Lung (tissue), 12 donors: ENCODE measurements around the gene CTDSPL. TPM values are rescaled to one million over a fixed set of nuclear protein-coding genes. Genes with fewer than 3 reads are reported as not detected.

Experiments used
- ATAC-seq: fragments of 200-7000 bp; cut with Tn5 transposase; one replicate; pipeline ENCODE4 v1.9.1; 2020; ENCODE audit warnings: moderate number of reproducible peaks; ENCODE audit not compliant: insufficient read depth, low FRiP score
- DNase-seq, 3 donors: peaks; one replicate each; pipeline ENCODE4 v3.0.0-alpha.2; 2013 to 2017
- H3K27ac ChIP-seq, 2 donors: one replicate each; pipeline ENCODE4 v1.5.1; 2013; ENCODE audit warnings: mild to moderate bottlenecking in 2 of 2, moderate library complexity in 2 of 2, control low read depth in 1 of 2, inconsistent platforms in 1 of 2, low read depth in 1 of 2, low read length in 1 of 2
- H3K27me3 ChIP-seq, 3 donors: one replicate each; pipeline ENCODE4 v1.5.1; 2013; ENCODE audit warnings: low read length in 2 of 3; ENCODE audit not compliant: control insufficient read depth in 3 of 3, insufficient read depth in 3 of 3
- H3K36me3 ChIP-seq, 4 donors: one replicate each; pipeline ENCODE4 v1.5.1; 2013; ENCODE audit warnings: low read length in 4 of 4, mild to moderate bottlenecking in 1 of 4, moderate library complexity in 1 of 4; ENCODE audit not compliant: control insufficient read depth in 4 of 4, insufficient read depth in 4 of 4
- H3K4me1 ChIP-seq, 5 donors: one replicate each; pipeline ENCODE4 v1.5.1; 2013; ENCODE audit warnings: low read length in 5 of 5, mild to moderate bottlenecking in 2 of 5, moderate library complexity in 1 of 5; ENCODE audit not compliant: control insufficient read depth in 5 of 5, insufficient read depth in 5 of 5
- H3K4me3 ChIP-seq: one replicate; pipeline ENCODE4 v1.5.1; 2013; ENCODE audit warnings: mild to moderate bottlenecking, control low read depth, moderate library complexity
- H3K9ac ChIP-seq, 2 donors: one replicate each; pipeline ENCODE4 v1.5.1; 2013; ENCODE audit warnings: low read length in 2 of 2, control low read depth in 1 of 2; ENCODE audit not compliant: insufficient read depth in 1 of 2
- H3K9me3 ChIP-seq, 4 donors: one replicate each; pipeline ENCODE4 v1.5.1; 2013; ENCODE audit warnings: low read length in 3 of 4, mild to moderate bottlenecking in 1 of 4, moderate library complexity in 1 of 4; ENCODE audit not compliant: control insufficient read depth in 4 of 4, insufficient read depth in 3 of 4
- CTCF ChIP-seq: IDR thresholded peaks from 2 replicates; pipeline ENCODE4 v1.5.1; 2012; ENCODE audit warnings: mild to moderate bottlenecking; ENCODE audit errors: control extremely low read depth, extremely low read depth
- WGBS, 2 donors: extraction: QIAGEN DNeasy Blood & Tissue Kit; methylation state at CpG; one replicate each; pipeline ENCODE4 v1.1.7; 2013; 5-methylcytosine and 5-hydroxymethylcytosine counted together
- polyA plus RNA-seq, 2 donors: library from polyadenylated mRNA; stranded (reverse); fragments of 200-250 nt; gene quantifications; one replicate each; pipeline ENCODE4 v1.2.1, GENCODE V29; 2013
- total RNA-seq, 2 donors: library from RNA; depleted of rRNA in 1 of 2; stranded (reverse); fragments of >200 nt in 1 of 2; gene quantifications; one replicate each; pipeline ENCODE4 v1.2.1, GENCODE V29; 2014 to 2021
- donor health status: control.
- donor health status: control.
- donor health status: Bipolar disorder and iron deficiency.
- donor health status: healthy.
- donor health status: DM: yes; HTN: yes; CAD: no.

Gene CTDSPL
- total and polyA plus RNA-seq, 4 donors, result 12.5 to 79.1 (median 33.5) TPM

- Histone ChIP-seq H3K27ac (no peak overlapping the region), H3K9me3 (peaks cover 0 to 9% (median 0%) of the 10 kb centered on the region in 4 donors), H3K4me3 (no peak overlapping the region), H3K9ac (no peak overlapping the region), H3K4me1 (no peaks in the 10 kb centered on the region), H3K36me3 (peaks cover 3 to 35% (median 29%) of the 10 kb centered on the region in 4 donors), H3K27me3 (no peaks in the 10 kb centered on the region)
- no peak for TF ChIP-seq CTCF
- ATAC-seq (no peak), DNase-seq (no peak)
- WGBS, 2 donors, result 93% methylated on average over 3 of the region's 3 CpGs
Measured at GRCh38 chr3:38015485-38015884, 153.8 kb downstream of the CTDSPL start.

GRCh38 chr3:38015984-38016383, 154.3 kb downstream of the CTDSPL start:
- DNase-seq, result no peak
- H3K36me3 ChIP-seq, result peaks cover 3 to 31% (median 27%) of the 10 kb centered on the region in 4 donors

GRCh38 chr3:38016410-38016809, 154.7 kb downstream of the CTDSPL start:
- DNase-seq, result no peak
- H3K4me3 ChIP-seq, result no peak overlapping the region
- H3K9ac ChIP-seq, result no peak overlapping the region
- ATAC-seq, result no peak
- peaks cover 3 to 28% (median 27%) of the 10 kb centered on the region in 4 donors for H3K36me3 ChIP-seq
- H3K9me3 ChIP-seq, result peaks cover 0 to 9% (median 0%) of the 10 kb centered on the region in 4 donors
- no peak overlapping the region for H3K27ac ChIP-seq
- 98% methylated on average over 13 of the region's 13 CpGs for WGBS, 2 donors
- no peak for TF ChIP-seq CTCF
- H3K4me1 ChIP-seq, result no peaks in the 10 kb centered on the region
- no peaks in the 10 kb centered on the region for H3K27me3 ChIP-seq

More at GRCh38 chr3:38015984-38016383, 154.3 kb downstream of the CTDSPL start:
- Histone ChIP-seq H3K27ac (no peak overlapping the region), H3K9ac (no peak overlapping the region), H3K4me3 (no peak overlapping the region), H3K9me3 (peaks cover 0 to 9% (median 0%) of the 10 kb centered on the region in 4 donors), H3K27me3 (no peaks in the 10 kb centered on the region), H3K4me1 (no peaks in the 10 kb centered on the region)
- WGBS, 2 donors, result 91% methylated on average over 3 of the region's 3 CpGs
- no peak for ATAC-seq
- no peak for TF ChIP-seq CTCF
